ENCODE results near the gene PCSK7.

PCSK7 gene

GRCh38 chr11:117197516-117198456 lies 34.1 kb downstream of the PCSK7 start:
- TF ChIP-seq POU6F1 (CRISPR knock-in tag; IDR thresholded peaks at IDR 0.05; ENCODE audit: borderline replicate concordance, low read depth) (no peak), ZNF8 (CRISPR knock-in tag; IDR thresholded peaks at IDR 0.05) (no peak), ISL1 (CRISPR knock-in tag; IDR thresholded peaks at IDR 0.05) (no peak), GLIS3 (CRISPR knock-in tag; IDR thresholded peaks at IDR 0.05) (no peak), TCF4 (CRISPR knock-in tag; IDR thresholded peaks at IDR 0.05; ENCODE audit: borderline replicate concordance) (no peak), PATZ1 (CRISPR knock-in tag; IDR thresholded peaks at IDR 0.05; ENCODE audit: borderline replicate concordance) (no peak), ZNF565 (CRISPR knock-in tag; conservative IDR thresholded peaks at IDR 0.05; ENCODE audit: low read depth) (no peak), SNAI2 (CRISPR knock-in tag; IDR thresholded peaks at IDR 0.05) (no peak), ZNF70 (CRISPR knock-in tag; IDR thresholded peaks at IDR 0.05) (no peak)
- ATAC-seq, result no peak

GRCh38 chr11:117197006-117197405 lies 34.9 kb downstream of the PCSK7 start:
- TF ChIP-seq POU6F1 (CRISPR knock-in tag; IDR thresholded peaks at IDR 0.05; ENCODE audit: borderline replicate concordance, low read depth) (no peak), PPARA (CRISPR knock-in tag; IDR thresholded peaks at IDR 0.05; ENCODE audit: borderline replicate concordance) (no peak), ZFP3 (CRISPR knock-in tag; IDR thresholded peaks at IDR 0.05) (no peak), ISL1 (CRISPR knock-in tag; IDR thresholded peaks at IDR 0.05) (no peak), TSHZ2 (CRISPR knock-in tag; IDR thresholded peaks at IDR 0.05) (no peak), TCF4 (CRISPR knock-in tag; IDR thresholded peaks at IDR 0.05; ENCODE audit: borderline replicate concordance) (no peak), TOX (CRISPR knock-in tag; IDR thresholded peaks at IDR 0.05; ENCODE audit: borderline replicate concordance) (no peak), ZFP30 (CRISPR knock-in tag; IDR thresholded peaks at IDR 0.05) (no peak), ARNTL (CRISPR knock-in tag; IDR thresholded peaks at IDR 0.05; ENCODE audit: borderline replicate concordance, low read depth) (no peak), ESRRG (CRISPR knock-in tag; IDR thresholded peaks at IDR 0.05) (no peak)
- ATAC-seq, result no peak

GRCh38 chr11:117195761-117196160 lies 36.1 kb downstream of the PCSK7 start:
- TF ChIP-seq TSHZ2 (CRISPR knock-in tag; IDR thresholded peaks at IDR 0.05) (no peak), PATZ1 (CRISPR knock-in tag; IDR thresholded peaks at IDR 0.05; ENCODE audit: borderline replicate concordance) (no peak)
- no peak for ATAC-seq

Data from SK-N-SH treated with all-trans-retinoic acid at 6 μM for 48 hours (cell line).